OCI-LY7 (cell line): ENCODE results near the gene FIGN.

Experiments used
- EZH2phosphoT487 ChIP-seq: fragments of 200-600 bp; sonication (generic); IDR thresholded peaks from 2 replicates; pipeline ENCODE4 v1.6.1; 2018; ENCODE audit warnings: low read depth, borderline replicate concordance, mild to moderate bottlenecking, mixed run types, antibody characterized with exemption, low read length, moderate library complexity, mixed read lengths
- TF ChIP-seq, protein P1 (sequence below): fragments of 200-600 bp; sonication (generic); conservative IDR thresholded peaks from 2 replicates; pipeline ENCODE4 v1.5.1; 2014; ENCODE audit warnings: mild to moderate bottlenecking, antibody characterized with exemption, low read length, moderate library complexity, mixed read lengths

GRCh38 chr2:163655667-163656066 is 80.1 kb downstream of the FIGN start:
- no peak for TF ChIP-seq EZH2phosphoT487
- TF ChIP-seq, protein P1, sequence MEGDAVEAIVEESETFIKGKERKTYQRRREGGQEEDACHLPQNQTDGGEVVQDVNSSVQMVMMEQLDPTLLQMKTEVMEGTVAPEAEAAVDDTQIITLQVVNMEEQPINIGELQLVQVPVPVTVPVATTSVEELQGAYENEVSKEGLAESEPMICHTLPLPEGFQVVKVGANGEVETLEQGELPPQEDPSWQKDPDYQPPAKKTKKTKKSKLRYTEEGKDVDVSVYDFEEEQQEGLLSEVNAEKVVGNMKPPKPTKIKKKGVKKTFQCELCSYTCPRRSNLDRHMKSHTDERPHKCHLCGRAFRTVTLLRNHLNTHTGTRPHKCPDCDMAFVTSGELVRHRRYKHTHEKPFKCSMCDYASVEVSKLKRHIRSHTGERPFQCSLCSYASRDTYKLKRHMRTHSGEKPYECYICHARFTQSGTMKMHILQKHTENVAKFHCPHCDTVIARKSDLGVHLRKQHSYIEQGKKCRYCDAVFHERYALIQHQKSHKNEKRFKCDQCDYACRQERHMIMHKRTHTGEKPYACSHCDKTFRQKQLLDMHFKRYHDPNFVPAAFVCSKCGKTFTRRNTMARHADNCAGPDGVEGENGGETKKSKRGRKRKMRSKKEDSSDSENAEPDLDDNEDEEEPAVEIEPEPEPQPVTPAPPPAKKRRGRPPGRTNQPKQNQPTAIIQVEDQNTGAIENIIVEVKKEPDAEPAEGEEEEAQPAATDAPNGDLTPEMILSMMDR, result no peak
